ENCODE data around the gene ZNFX1.

The ZNFX1 gene

GRCh38 chr20:49278818-49279676 lies 1.2 kb upstream of the ZNFX1 start:
- DNase-seq, result peak; percentile 65

DNA sequence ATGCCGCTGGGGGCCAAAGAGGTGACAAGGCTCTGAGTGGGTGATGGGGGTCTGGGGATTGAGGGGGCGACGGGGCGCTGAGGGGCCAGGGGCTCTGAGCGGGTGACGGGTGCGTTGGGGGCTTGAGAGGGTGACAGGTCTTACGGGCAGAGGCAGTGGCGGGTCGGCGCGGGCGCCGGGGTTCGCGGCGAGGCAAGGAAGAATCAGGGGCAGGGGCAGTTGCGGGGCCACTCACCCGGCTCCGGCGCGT lies 146 bp downstream of the ZNFX1 start:
- DNase-seq, result no peak

DNA sequence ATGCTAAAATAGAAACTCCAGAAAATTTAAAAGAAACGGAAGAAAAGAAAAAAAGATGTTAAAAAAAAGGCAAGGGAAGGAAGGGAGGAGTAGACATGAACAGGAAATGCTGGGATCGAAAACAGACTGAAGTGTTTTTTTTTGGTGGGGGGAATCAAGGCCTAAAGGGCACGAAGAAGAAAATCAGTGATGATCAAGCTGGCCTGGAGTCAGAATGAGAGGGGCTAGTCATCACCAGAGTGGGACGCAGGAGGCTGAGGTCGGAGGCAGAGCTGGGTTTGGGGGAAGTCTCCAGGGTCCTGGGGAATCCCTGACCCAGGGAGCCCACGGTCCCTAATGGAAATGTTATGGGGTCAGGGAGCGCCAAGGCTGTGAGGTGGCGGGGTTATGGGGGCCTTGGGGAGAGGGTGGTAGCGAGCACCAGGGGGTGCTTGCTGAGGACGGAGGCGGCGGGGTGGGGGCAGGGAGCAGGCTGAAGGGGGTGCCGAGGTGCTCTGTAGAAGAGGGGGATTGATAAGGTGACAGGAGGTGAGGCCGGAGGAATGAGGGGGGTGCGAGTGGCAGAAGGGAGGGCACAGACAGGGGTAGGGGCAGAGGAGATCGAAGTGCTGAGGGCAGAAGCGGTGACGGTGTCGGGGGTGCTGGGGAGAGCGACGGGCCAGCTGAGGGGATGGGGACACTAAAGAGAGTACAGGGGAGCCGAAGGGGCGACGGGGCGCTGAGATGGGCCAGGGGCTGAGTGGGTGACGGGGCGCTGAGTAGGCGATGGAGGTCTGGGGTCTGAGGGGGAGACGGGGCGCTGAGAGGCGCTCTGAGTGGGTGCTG lies 684 bp downstream of the ZNFX1 start:
- peak; percentile 78 for DNase-seq

DNA sequence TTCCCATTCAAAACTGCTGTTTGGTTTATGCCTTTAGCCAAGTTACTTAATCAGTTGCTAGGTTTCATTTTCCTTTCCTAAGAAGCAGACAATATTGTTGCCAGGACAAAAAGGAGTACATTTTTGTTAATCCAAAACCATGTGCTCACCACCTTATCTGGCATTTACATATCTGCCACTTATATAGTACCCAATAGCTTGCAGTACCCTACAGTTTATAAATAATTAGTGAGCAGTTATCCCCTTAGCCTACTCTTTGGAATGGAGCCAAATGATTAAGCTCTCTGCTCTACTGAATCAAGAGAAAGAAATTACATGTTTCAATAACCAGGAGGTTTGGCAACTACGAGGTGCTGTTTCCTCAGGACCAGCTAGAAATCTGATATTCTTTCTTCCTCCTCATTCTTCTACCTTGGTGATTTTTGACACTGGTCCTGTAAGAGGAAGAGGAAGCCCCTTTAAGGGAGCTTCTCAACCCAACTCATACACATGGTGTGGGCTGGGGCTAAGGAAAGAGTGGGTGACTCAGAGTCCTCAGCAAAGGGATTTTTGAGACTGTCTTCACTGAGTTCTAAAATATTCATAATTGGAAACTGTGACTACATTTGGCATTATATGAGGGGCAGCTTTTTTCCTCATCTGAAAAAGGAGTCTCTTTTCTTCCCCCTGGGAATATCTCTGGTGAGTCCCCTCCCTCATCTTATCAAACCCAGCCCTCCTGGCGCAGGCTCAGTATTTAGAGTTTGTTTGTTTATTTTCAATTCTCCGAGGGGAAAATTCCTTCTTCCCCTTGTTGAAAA lies 1.5 kb downstream of the ZNFX1 start:
- peak; percentile 70 for DNase-seq

GRCh38 chr20:49275636-49276035 lies 2.2 kb downstream of the ZNFX1 start:
- no peak for DNase-seq

GRCh38 chr20:49275216-49275615 lies 2.6 kb downstream of the ZNFX1 start:
- no peak for DNase-seq

DNA sequence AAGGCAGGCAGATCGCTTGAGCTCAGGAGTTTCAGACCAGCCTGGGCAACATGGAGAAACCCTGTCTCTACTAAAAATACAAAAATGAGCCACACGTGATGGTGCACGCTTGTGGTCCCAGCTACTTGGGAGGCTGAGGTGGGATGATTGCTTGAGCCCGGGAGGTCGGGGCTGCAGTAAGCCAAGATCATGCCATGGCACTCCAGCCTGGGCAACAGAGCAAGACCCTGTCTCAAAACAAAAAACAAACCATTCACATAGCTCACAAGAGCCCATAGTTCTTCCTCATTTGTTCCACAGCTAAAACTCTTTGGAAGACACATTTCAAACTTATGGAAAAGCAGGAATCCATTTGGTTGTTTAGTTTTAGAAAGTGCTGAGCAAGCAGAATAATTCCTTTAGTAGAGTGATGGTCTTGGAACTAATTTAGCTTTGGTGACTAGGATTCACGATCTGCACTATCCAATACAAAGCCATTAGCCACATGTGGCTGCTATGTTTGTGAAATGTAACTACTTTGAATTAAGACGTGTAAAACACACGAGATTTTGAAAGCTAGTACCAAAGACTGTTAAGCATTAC lies 4.1 kb downstream of the ZNFX1 start:
- DNase-seq, result no peak

GRCh38 chr20:49272654-49273053 lies 5.2 kb downstream of the ZNFX1 start:
- no peak for DNase-seq

GRCh38 chr20:49270736-49271135 lies 7.1 kb downstream of the ZNFX1 start:
- no peak for DNase-seq

GRCh38 chr20:49270177-49270576 lies 7.7 kb downstream of the ZNFX1 start:
- DNase-seq, result no peak

GRCh38 chr20:49268600-49269365 lies 9.1 kb downstream of the ZNFX1 start:
- no peak for DNase-seq

DNA sequence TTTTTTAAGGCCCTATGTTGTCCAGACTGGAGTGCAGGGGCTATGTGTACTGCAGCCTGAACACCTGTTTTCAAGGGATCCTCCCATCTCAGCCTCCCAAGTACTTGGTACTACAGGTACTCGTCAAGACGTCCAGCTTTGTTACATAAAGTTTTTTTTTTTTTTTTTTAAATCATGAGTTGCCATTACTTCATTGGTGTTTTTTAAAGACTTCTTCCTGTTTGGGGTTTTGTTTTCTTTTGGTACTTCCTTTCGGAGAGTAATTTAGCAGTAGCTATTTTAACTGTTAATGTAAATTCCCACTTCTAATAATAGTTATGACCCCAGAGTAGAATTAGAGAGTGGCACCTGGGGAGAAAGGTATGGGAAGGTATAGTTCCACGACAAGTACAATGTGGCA lies 10.5 kb downstream of the ZNFX1 start:
- no peak for DNase-seq

GRCh38 chr20:49262444-49262843 lies 15.4 kb downstream of the ZNFX1 start:
- DNase-seq, result no peak

- no peak for DNase-seq
Observed at GRCh38 chr20:49261173-49261572, 16.7 kb downstream of the ZNFX1 start.

DNA sequence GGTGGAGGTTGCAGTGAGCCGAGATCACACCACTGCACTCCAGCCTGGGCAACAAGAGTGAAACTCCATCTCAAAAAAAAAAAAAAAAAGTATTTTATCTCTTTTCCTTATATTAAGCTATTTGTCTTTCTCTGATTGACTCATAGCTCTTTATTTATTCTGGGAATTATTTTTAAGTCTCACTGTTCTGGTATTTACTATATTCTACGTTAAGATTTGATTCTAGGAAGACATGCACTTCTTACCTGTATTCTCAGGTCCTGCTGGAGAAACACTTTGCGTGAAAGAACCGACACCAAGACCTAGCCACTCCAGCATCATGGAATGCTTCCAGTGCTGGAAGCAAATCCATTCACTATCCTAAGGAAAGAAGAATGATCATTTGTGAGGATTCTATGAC lies 17.6 kb downstream of the ZNFX1 start:
- DNase-seq, result no peak

- DNase-seq, result no peak
Observed at GRCh38 chr20:49259799-49260198, 18.1 kb downstream of the ZNFX1 start.

DNA sequence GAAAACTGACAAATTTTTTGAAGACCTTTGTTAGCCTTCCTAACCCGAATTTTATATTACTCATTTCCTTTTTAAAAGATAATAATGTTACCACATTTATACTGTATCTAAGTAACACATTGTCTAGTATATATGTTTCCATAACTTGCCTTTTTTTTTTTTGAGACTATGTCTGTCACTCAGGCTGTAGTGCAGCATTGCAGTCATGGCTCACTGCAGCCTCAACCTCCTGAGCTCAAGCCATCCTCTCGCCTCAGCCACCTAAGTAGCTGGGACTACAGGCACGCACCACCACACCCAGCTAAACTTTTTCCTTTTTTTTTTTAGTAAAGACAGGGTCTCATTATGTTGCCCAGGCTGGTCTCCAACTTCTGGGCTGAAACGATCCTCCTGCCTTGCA lies 18.6 kb downstream of the ZNFX1 start:
- DNase-seq, result no peak

DNA sequence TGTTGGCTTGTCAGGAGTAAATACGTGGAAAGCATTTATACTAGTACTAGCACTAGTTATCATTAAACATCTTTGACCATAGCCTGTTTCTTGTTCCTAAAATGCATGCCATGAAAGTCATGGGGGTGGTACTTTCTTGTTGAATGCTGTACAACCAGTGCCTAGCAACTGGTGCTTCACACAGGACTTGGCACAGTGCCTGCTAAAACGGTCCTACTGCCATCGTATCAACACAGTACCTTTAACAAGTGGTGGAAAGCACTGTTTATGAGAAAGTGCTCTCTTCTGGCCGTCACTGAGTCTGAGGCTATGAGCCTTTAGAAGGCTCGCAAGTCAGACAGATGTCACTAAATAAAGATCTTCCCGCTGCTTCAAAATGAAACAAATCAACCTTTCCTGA lies 21.6 kb downstream of the ZNFX1 start:
- no peak for DNase-seq

GRCh38 chr20:49252556-49253350 lies 25.1 kb downstream of the ZNFX1 start:
- DNase-seq, result no peak

DNA sequence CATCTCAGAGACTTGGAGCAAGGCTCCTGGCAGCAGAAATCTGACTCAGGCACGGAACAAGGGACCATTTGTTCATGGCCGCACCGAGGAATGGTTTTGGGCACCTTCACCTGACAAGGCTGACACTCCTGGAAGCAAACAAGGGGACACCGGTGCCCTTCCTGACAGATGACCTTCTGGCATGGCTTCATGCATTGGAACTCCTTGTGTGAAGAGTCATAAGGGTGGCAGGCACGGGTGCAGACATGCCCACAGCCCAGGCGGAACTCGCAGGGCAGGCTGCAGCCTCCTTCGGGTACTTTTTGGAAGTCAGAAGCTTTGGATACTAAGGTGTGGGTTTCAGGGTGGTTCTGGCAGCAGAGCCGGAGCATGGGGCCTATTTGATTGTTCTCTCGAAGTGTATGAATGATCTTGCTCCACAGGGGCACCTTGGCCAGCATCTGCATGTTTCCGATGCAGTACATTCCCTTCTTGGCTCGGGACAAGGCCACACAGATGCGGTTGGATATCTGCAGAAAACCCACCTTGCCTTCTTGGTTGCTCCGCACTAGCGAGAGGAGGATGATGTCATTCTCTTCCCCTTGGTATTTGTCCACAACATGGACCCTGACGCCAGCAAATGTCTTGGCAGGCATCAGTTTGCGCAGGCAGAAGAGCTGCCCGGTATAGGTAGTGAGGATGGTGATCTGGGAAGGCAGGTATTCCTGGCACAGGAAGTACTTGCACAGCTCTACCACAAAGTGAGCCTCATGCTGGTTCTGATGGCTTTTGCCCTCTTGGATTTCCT lies 28.8 kb downstream of the ZNFX1 start:
- no peak for DNase-seq

- no peak for DNase-seq
Observed at GRCh38 chr20:49248301-49248700, 29.6 kb downstream of the ZNFX1 start.

Measured in stimulated activated CD4-positive, alpha-beta T cell treated with anti-CD3 and anti-CD28 coated beads, Interleukin-15, amount 100 ng/mL, for 24 hours (primary cell).